ENCODE measurements around the gene PDLIM1.

DNA sequence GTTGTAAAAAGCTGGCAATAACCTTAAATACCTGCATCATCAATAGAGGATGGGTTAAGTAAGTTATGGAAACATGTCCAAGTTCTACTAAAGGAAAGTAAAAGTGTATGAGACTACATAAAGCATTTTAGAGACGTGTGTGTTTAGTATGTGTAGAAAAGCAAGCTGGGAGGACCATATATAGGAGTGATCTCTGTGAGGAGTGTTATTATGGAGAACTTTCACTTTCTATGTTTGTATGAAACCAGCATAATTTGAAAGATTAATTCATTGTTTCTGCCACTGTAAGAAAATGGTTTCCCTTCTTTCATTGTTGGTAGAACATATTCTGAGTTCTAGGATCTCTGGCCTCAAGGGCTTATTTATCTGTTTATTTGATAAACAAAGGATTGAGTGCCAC, 19.2 kb upstream of the PDLIM1 start:
- TF ChIP-seq, protein P1, sequence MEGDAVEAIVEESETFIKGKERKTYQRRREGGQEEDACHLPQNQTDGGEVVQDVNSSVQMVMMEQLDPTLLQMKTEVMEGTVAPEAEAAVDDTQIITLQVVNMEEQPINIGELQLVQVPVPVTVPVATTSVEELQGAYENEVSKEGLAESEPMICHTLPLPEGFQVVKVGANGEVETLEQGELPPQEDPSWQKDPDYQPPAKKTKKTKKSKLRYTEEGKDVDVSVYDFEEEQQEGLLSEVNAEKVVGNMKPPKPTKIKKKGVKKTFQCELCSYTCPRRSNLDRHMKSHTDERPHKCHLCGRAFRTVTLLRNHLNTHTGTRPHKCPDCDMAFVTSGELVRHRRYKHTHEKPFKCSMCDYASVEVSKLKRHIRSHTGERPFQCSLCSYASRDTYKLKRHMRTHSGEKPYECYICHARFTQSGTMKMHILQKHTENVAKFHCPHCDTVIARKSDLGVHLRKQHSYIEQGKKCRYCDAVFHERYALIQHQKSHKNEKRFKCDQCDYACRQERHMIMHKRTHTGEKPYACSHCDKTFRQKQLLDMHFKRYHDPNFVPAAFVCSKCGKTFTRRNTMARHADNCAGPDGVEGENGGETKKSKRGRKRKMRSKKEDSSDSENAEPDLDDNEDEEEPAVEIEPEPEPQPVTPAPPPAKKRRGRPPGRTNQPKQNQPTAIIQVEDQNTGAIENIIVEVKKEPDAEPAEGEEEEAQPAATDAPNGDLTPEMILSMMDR (conservative IDR thresholded peaks at IDR 0.05 in 1 of 2, IDR thresholded peaks at IDR 0.05 in 1 of 2; ENCODE audit: low read depth in 1 of 2, low read length in 2 of 2): no peak
- TF ChIP-seq EZH2 (IDR thresholded peaks at IDR 0.05; ENCODE audit: low read length, missing control alignments): no peak
